H9 (cell line): ENCODE results near the gene TMEM204. TPM values are rescaled to one million over a fixed set of nuclear protein-coding genes. Genes with fewer than 3 reads are reported as not detected.

Source experiments
- DNase-seq: peaks from one replicate; pipeline ENCODE4 v3.0.0-alpha.2; 2017
- H2AFZ ChIP-seq: one replicate; pipeline ENCODE4 v1.6.1; 2013; ENCODE audit warnings: mild to moderate bottlenecking, low read length, control low read depth, moderate library complexity
- H2AK5ac ChIP-seq: 2 replicates; pipeline ENCODE4 v1.6.1; 2013; ENCODE audit warnings: low read length, control low read depth, mixed read lengths; ENCODE audit not compliant: insufficient read length
- H2BK120ac ChIP-seq: one replicate; pipeline ENCODE4 v1.6.1; 2013; ENCODE audit warnings: low read depth, mild to moderate bottlenecking, low read length, control low read depth, inconsistent platforms; ENCODE audit not compliant: poor library complexity, severe bottlenecking
- H2BK12ac ChIP-seq: 2 replicates; pipeline ENCODE4 v1.6.1; 2013; ENCODE audit warnings: low read length, control low read depth, mixed read lengths, low read depth; ENCODE audit not compliant: insufficient read length
- H2BK15ac ChIP-seq: 2 replicates; pipeline ENCODE4 v1.6.1; 2013; ENCODE audit warnings: low read depth, low read length, control low read depth
- H2BK20ac ChIP-seq: one replicate; pipeline ENCODE4 v1.6.1; 2013; ENCODE audit warnings: low read depth, mild to moderate bottlenecking, low read length, control low read depth, inconsistent platforms; ENCODE audit not compliant: poor library complexity, severe bottlenecking
- H2BK5ac ChIP-seq: 2 replicates; pipeline ENCODE4 v1.6.1; 2013; ENCODE audit warnings: low read length, control low read depth, mixed read lengths; ENCODE audit not compliant: insufficient read length
- H3K14ac ChIP-seq: 2 replicates; pipeline ENCODE4 v1.6.1; 2013; ENCODE audit warnings: low read length, control low read depth; ENCODE audit not compliant: insufficient read depth
- H3K18ac ChIP-seq: 2 replicates; pipeline ENCODE4 v1.6.1; 2013; ENCODE audit warnings: low read depth, mild to moderate bottlenecking, mixed read lengths, low read length, control low read depth; ENCODE audit not compliant: insufficient read length
- H3K23ac ChIP-seq: 2 replicates; pipeline ENCODE4 v1.6.1; 2013; ENCODE audit warnings: low read length, control low read depth, mixed read lengths, low read depth; ENCODE audit not compliant: insufficient read length
- H3K23me2 ChIP-seq: 2 replicates; pipeline ENCODE4 v1.6.1; 2013; ENCODE audit warnings: low read depth, mild to moderate bottlenecking, mixed read lengths, low read length, control low read depth; ENCODE audit not compliant: insufficient read length, poor library complexity, severe bottlenecking
- H3K27ac ChIP-seq: 2 replicates; pipeline ENCODE4 v1.5.1; 2013; ENCODE audit warnings: low read length, control low read depth, mixed read lengths, low read depth; ENCODE audit not compliant: insufficient read length
- H3K27me3 ChIP-seq: 2 replicates; pipeline ENCODE4 v1.6.1; 2013; ENCODE audit warnings: low read length, control low read depth, inconsistent platforms; ENCODE audit not compliant: insufficient read depth
- H3K4ac ChIP-seq: 2 replicates; pipeline ENCODE4 v1.6.1; 2013; ENCODE audit warnings: low read depth, mild to moderate bottlenecking, control low read depth, inconsistent platforms, low read length, moderate library complexity
- H3K4me1 ChIP-seq: 2 replicates; pipeline ENCODE4 v1.6.1; 2013; ENCODE audit warnings: low read length, control low read depth, inconsistent platforms; ENCODE audit not compliant: insufficient read depth
- H3K4me2 ChIP-seq: 2 replicates; pipeline ENCODE4 v1.6.1; 2013; ENCODE audit warnings: low read length, control low read depth, mixed read lengths; ENCODE audit not compliant: insufficient read length, insufficient read depth
- H3K56ac ChIP-seq: 2 replicates; pipeline ENCODE4 v1.6.1; 2013; ENCODE audit warnings: low read depth, mild to moderate bottlenecking, mixed read lengths, low read length, control low read depth; ENCODE audit not compliant: insufficient read length
- H3K79me1 ChIP-seq: 2 replicates; pipeline ENCODE4 v1.6.1; 2013; ENCODE audit warnings: low read depth, mild to moderate bottlenecking, moderate library complexity, low read length, control low read depth, inconsistent platforms; ENCODE audit not compliant: insufficient read depth, poor library complexity, severe bottlenecking
- H3K79me2 ChIP-seq: 2 replicates; pipeline ENCODE4 v1.6.1; 2013; ENCODE audit warnings: low read length, control low read depth, inconsistent platforms; ENCODE audit not compliant: insufficient read depth
- H3K9ac ChIP-seq: 2 replicates; pipeline ENCODE4 v1.6.1; 2013; ENCODE audit warnings: low read length, control low read depth, mixed read lengths; ENCODE audit not compliant: insufficient read length; ENCODE audit errors: extremely low read depth
- H3K9me3 ChIP-seq: one replicate; pipeline ENCODE4 v1.6.1; 2013; ENCODE audit warnings: low read depth, low read length, inconsistent platforms; ENCODE audit not compliant: control insufficient read depth
- H3T11ph ChIP-seq: one replicate; pipeline ENCODE4 v1.6.1; 2013; ENCODE audit warnings: mild to moderate bottlenecking, low read length, control low read depth, inconsistent platforms
- H4K20me1 ChIP-seq: one replicate; pipeline ENCODE4 v1.6.1; 2013; ENCODE audit not compliant: control insufficient read depth, insufficient read length, insufficient read depth
- H4K5ac ChIP-seq: 2 replicates; pipeline ENCODE4 v1.6.1; 2013; ENCODE audit warnings: low read depth, mild to moderate bottlenecking, mixed read lengths, low read length, control low read depth; ENCODE audit not compliant: insufficient read length
- H4K8ac ChIP-seq: replicated peaks from 2 replicates; pipeline ENCODE4 v1.6.1; 2013; ENCODE audit warnings: low read length, control low read depth, mixed read lengths, low read depth; ENCODE audit not compliant: insufficient read length
- H4K91ac ChIP-seq: 2 replicates; pipeline ENCODE4 v1.6.1; 2013; ENCODE audit warnings: low read depth, mild to moderate bottlenecking, moderate library complexity, mixed read lengths, low read length, control low read depth; ENCODE audit not compliant: insufficient read length
- H3K27ac Mint-ChIP-seq, 3 experiments: 2 replicates in 2 of 3; 3 replicates in 1 of 3; pipeline ENCODE4 v1.8.0; 2020 to 2021; ENCODE audit warnings: mixed read lengths in 3 of 3, mild to moderate bottlenecking in 1 of 3, moderate library complexity in 1 of 3
- H3K27me3 Mint-ChIP-seq: 2 replicates; pipeline ENCODE4 v1.8.0; 2021; ENCODE audit warnings: low read depth, mild to moderate bottlenecking, moderate library complexity, mixed read lengths
- H3K36me3 Mint-ChIP-seq, 3 experiments: 2 replicates in 2 of 3; 3 replicates in 1 of 3; pipeline ENCODE4 v1.8.0; 2020 to 2021; ENCODE audit warnings: low read depth in 3 of 3, mixed read lengths in 3 of 3; ENCODE audit not compliant: insufficient read depth in 1 of 3
- H3K4me1 Mint-ChIP-seq, 2 experiments: 2 replicates each; pipeline ENCODE4 v1.8.0; 2020; ENCODE audit warnings: mixed read lengths in 2 of 2
- H3K4me3 Mint-ChIP-seq, 2 experiments: 2 replicates in 1 of 2; 3 replicates in 1 of 2; pipeline ENCODE4 v1.8.0; 2020 to 2021; ENCODE audit warnings: mild to moderate bottlenecking in 2 of 2, mixed read lengths in 2 of 2, moderate library complexity in 1 of 2
- H3K9me3 Mint-ChIP-seq, 2 experiments: 2 replicates in 1 of 2; 3 replicates in 1 of 2; pipeline ENCODE4 v1.8.0; 2020; ENCODE audit warnings: mild to moderate bottlenecking in 2 of 2, mixed read lengths in 2 of 2, moderate library complexity in 1 of 2
- WGBS: extraction: QIAGEN DNeasy Blood & Tissue Kit; methylation state at CpG from one replicate; pipeline ENCODE4 v1.1.7; 2013; ENCODE audit warnings: missing lambda C conversion rate, low lambda C conversion rate, mixed read lengths; ENCODE audit not compliant: insufficient read length; ENCODE audit errors: extremely low coverage; 5-methylcytosine and 5-hydroxymethylcytosine counted together
- total RNA-seq: library from RNA; stranded (reverse); gene quantifications from 2 replicates; pipeline ENCODE4 v1.2.1, GENCODE V29; 2021
- TF ChIP-seq, protein P1 (sequence below): fragments of 200-600 bp; sonication (generic); conservative IDR thresholded peaks from 3 replicates; pipeline ENCODE4 v1.8.0; 2021; ENCODE audit warnings: antibody characterized with exemption, mild to moderate bottlenecking

TMEM204 gene
- total RNA-seq, 1 experiment from 2014 or later = not detected

- H2BK5ac ChIP-seq = no peak overlapping the region
- WGBS = no CpG with 5 or more reads among the region's 8 CpGs
Measured at GRCh38 chr16:1540556-1540855, 7.0 kb downstream of the TMEM204 start.

More at GRCh38 chr16:1540556-1540855, 7.0 kb downstream of the TMEM204 start:
- H2BK15ac ChIP-seq = no peak overlapping the region
- H3K4me1 Mint-ChIP-seq = peaks cover 2 to 3% of the 10 kb centered on the region in 2 experiments; a peak in 2 of 4 replicates
- H3K9ac ChIP-seq = no peak overlapping the region
- no peak overlapping the region for H2BK12ac ChIP-seq
- no peak overlapping the region for H3K4me2 ChIP-seq
- no peak overlapping the region for H3K56ac ChIP-seq
- H2AK5ac ChIP-seq = no peak overlapping the region
- H3K9me3 ChIP-seq = no peaks in the 10 kb centered on the region
- no peaks in the 10 kb centered on the region for H3K23me2 ChIP-seq
- no peak overlapping the region for H3K27ac Mint-ChIP-seq
- no peaks in the 10 kb centered on the region for H3K79me1 ChIP-seq
- H3K4ac ChIP-seq = no peak overlapping the region
- H3K14ac ChIP-seq = no peak overlapping the region
- H4K8ac ChIP-seq = no peak overlapping the region
- no peak overlapping the region for H3K18ac ChIP-seq
- H4K20me1 ChIP-seq = no peaks in the 10 kb centered on the region
- H3K27ac ChIP-seq = no peak overlapping the region
- no peak overlapping the region for H4K5ac ChIP-seq
- H3T11ph ChIP-seq = no peak overlapping the region
- no peak for DNase-seq
- no peaks in the 10 kb centered on the region for H3K9me3 Mint-ChIP-seq
- H2BK120ac ChIP-seq = no peak overlapping the region
- H3K27me3 ChIP-seq = no peaks in the 10 kb centered on the region
- no peaks in the 10 kb centered on the region; a peak in 1 of 7 replicates for H3K36me3 Mint-ChIP-seq
- H3K79me2 ChIP-seq = no peaks in the 10 kb centered on the region
- H3K23ac ChIP-seq = no peak overlapping the region
- H2BK20ac ChIP-seq = no peak overlapping the region
- H3K4me1 ChIP-seq = no peaks in the 10 kb centered on the region
- no peak overlapping the region for H4K91ac ChIP-seq
- no peak overlapping the region for H2AFZ ChIP-seq
- H3K4me3 Mint-ChIP-seq = no peak overlapping the region
- TF ChIP-seq, protein P1, sequence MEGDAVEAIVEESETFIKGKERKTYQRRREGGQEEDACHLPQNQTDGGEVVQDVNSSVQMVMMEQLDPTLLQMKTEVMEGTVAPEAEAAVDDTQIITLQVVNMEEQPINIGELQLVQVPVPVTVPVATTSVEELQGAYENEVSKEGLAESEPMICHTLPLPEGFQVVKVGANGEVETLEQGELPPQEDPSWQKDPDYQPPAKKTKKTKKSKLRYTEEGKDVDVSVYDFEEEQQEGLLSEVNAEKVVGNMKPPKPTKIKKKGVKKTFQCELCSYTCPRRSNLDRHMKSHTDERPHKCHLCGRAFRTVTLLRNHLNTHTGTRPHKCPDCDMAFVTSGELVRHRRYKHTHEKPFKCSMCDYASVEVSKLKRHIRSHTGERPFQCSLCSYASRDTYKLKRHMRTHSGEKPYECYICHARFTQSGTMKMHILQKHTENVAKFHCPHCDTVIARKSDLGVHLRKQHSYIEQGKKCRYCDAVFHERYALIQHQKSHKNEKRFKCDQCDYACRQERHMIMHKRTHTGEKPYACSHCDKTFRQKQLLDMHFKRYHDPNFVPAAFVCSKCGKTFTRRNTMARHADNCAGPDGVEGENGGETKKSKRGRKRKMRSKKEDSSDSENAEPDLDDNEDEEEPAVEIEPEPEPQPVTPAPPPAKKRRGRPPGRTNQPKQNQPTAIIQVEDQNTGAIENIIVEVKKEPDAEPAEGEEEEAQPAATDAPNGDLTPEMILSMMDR = no peak
- no peaks in the 10 kb centered on the region for H3K27me3 Mint-ChIP-seq
